Astrocyte (in vitro differentiated cells and primary cell): Measurements from ENCODE around the gene SLC17A5. TPM values are rescaled to one million over a fixed set of nuclear protein-coding genes. Genes with fewer than 3 reads are reported as not detected.
A peak's percentile ranks its signal among the peaks of the same experiment; 100 is the strongest.

Source experiments
- DNase-seq: peaks from one replicate; pipeline ENCODE4 v3.0.0-alpha.2; 2010; ENCODE audit warnings: low read depth
- FAIRE-seq: peaks from 2 replicates; lab custom pipeline; 2011; peaks lifted over from hg19 to GRCh38; lab: Jason Lieb, UNC
- H2AFZ ChIP-seq: 2 replicates; pipeline ENCODE4 v1.6.0; 2012; ENCODE audit warnings: low read depth, low read length, inconsistent platforms
- H3K27ac ChIP-seq: 2 replicates; pipeline ENCODE4 v1.5.1; 2011; ENCODE audit warnings: low read depth, low read length, inconsistent platforms
- H3K27me3 ChIP-seq: 2 replicates; pipeline ENCODE4 v1.6.0; 2011; ENCODE audit warnings: low read length, inconsistent platforms; ENCODE audit not compliant: insufficient read depth
- H3K36me3 ChIP-seq: 2 replicates; pipeline ENCODE4 v1.5.1; 2011; ENCODE audit warnings: low read length, inconsistent platforms; ENCODE audit not compliant: insufficient read depth
- H3K4me1 ChIP-seq: 2 replicates; pipeline ENCODE4 v1.5.1; 2011; ENCODE audit warnings: low read length, inconsistent platforms; ENCODE audit not compliant: insufficient read depth
- H3K4me2 ChIP-seq: 2 replicates; pipeline ENCODE4 v1.6.0; 2012; ENCODE audit warnings: low read length, inconsistent platforms
- H3K4me3 ChIP-seq: 2 replicates; pipeline ENCODE4 v1.5.1; 2011; ENCODE audit warnings: low read depth, mild to moderate bottlenecking, low read length, inconsistent platforms; ENCODE audit not compliant: insufficient read depth
- H3K79me2 ChIP-seq: 2 replicates; pipeline ENCODE4 v1.6.0; 2012; ENCODE audit warnings: mild to moderate bottlenecking, low read length, inconsistent platforms; ENCODE audit not compliant: insufficient read depth
- H3K9ac ChIP-seq: 2 replicates; pipeline ENCODE4 v1.6.0; 2012; ENCODE audit warnings: mild to moderate bottlenecking, low read length, inconsistent platforms
- H3K9me3 ChIP-seq: 2 replicates; pipeline ENCODE4 v1.5.1; 2012; ENCODE audit warnings: low read depth, mild to moderate bottlenecking, low read length, inconsistent platforms; ENCODE audit not compliant: insufficient read depth
- H4K20me1 ChIP-seq: 2 replicates; pipeline ENCODE4 v1.6.0; 2012; ENCODE audit warnings: low read length, inconsistent platforms; ENCODE audit not compliant: insufficient read depth
- H3K27ac Mint-ChIP-seq: one replicate; pipeline ENCODE4 v1.8.0; 2021; ENCODE audit warnings: mild to moderate bottlenecking, mixed read lengths; ENCODE audit not compliant: unreplicated experiment
- H3K27me3 Mint-ChIP-seq: one replicate; pipeline ENCODE4 v1.8.0; 2021; ENCODE audit warnings: low read depth, mixed read lengths; ENCODE audit not compliant: unreplicated experiment
- H3K36me3 Mint-ChIP-seq: one replicate; pipeline ENCODE4 v1.8.0; 2021; ENCODE audit warnings: low read depth, mixed read lengths; ENCODE audit not compliant: unreplicated experiment
- H3K4me1 Mint-ChIP-seq: one replicate; pipeline ENCODE4 v1.8.0; 2021; ENCODE audit warnings: low read depth, mixed read lengths; ENCODE audit not compliant: unreplicated experiment
- H3K4me3 Mint-ChIP-seq: one replicate; pipeline ENCODE4 v1.8.0; 2021; ENCODE audit warnings: mild to moderate bottlenecking, moderate library complexity, mixed read lengths; ENCODE audit not compliant: unreplicated experiment
- H3K9me3 Mint-ChIP-seq: one replicate; pipeline ENCODE4 v1.8.0; 2021; ENCODE audit warnings: mild to moderate bottlenecking, mixed read lengths; ENCODE audit not compliant: unreplicated experiment
- CTCF ChIP-seq: IDR thresholded peaks from 2 replicates; pipeline ENCODE4 v1.5.1; 2011; ENCODE audit warnings: low read depth, mild to moderate bottlenecking, inconsistent platforms, low read length, moderate library complexity; ENCODE audit not compliant: insufficient read depth
- EZH2 ChIP-seq: IDR thresholded peaks from 2 replicates; pipeline ENCODE4 v1.6.1; 2012; ENCODE audit warnings: mild to moderate bottlenecking, low read length, inconsistent platforms; ENCODE audit not compliant: insufficient read depth
- total RNA-seq: library from RNA; stranded (reverse); gene quantifications from 2 replicates; pipeline ENCODE4 v1.2.1, GENCODE V29; 2021

SLC17A5 gene
- total RNA-seq, 1 donor from 2014 or later: 25.5 TPM

- Histone ChIP-seq H3K79me2 (no peaks in the 10 kb centered on the region), H3K4me1 (no peaks in the 10 kb centered on the region), H3K9ac (no peak overlapping the region), H3K4me2 (no peak overlapping the region), H3K36me3 (peaks cover 21% of the 10 kb centered on the region), H3K27me3 (no peaks in the 10 kb centered on the region), H3K9me3 (no peaks in the 10 kb centered on the region), H3K27ac (no peak overlapping the region), H3K4me3 (no peak overlapping the region), H2AFZ (no peak overlapping the region), H4K20me1 (no peaks in the 10 kb centered on the region)
- FAIRE-seq: no peak
- H3K4me3 Mint-ChIP-seq: no peak overlapping the region
- H3K4me1 Mint-ChIP-seq: no peaks in the 10 kb centered on the region
- H3K27me3 Mint-ChIP-seq: no peaks in the 10 kb centered on the region
- peak overlapping the region; percentile 7 for H3K27ac Mint-ChIP-seq
- TF ChIP-seq CTCF (peak; percentile 64), EZH2 (no peak)
- H3K36me3 Mint-ChIP-seq: peaks cover 8% of the 10 kb centered on the region
- no peaks in the 10 kb centered on the region for H3K9me3 Mint-ChIP-seq
- peak; percentile 16 for DNase-seq
Measured at GRCh38 chr6:73610444-73611275, 43.1 kb downstream of the SLC17A5 start.

GRCh38 chr6:73608761-73609160 is 45.0 kb downstream of the SLC17A5 start:
- Mint-ChIP-seq H3K36me3 (peaks cover 12% of the 10 kb centered on the region), H3K4me3 (no peak overlapping the region), H3K27me3 (no peaks in the 10 kb centered on the region), H3K9me3 (no peaks in the 10 kb centered on the region), H3K27ac (no peak overlapping the region), H3K4me1 (no peaks in the 10 kb centered on the region)
- Histone ChIP-seq H3K27me3 (no peaks in the 10 kb centered on the region), H3K36me3 (peaks cover 16% of the 10 kb centered on the region), H3K9ac (no peak overlapping the region), H3K9me3 (no peaks in the 10 kb centered on the region), H3K4me3 (no peak overlapping the region), H2AFZ (no peak overlapping the region), H3K79me2 (no peaks in the 10 kb centered on the region), H4K20me1 (no peaks in the 10 kb centered on the region), H3K27ac (no peak overlapping the region), H3K4me2 (no peak overlapping the region), H3K4me1 (no peaks in the 10 kb centered on the region)
- no peak for TF ChIP-seq CTCF
- no peak for TF ChIP-seq EZH2
- no peak for DNase-seq
- no peak for FAIRE-seq

GRCh38 chr6:73606428-73606827 is 47.4 kb downstream of the SLC17A5 start:
- Histone ChIP-seq H3K27me3 (no peaks in the 10 kb centered on the region), H2AFZ (no peak overlapping the region), H4K20me1 (no peaks in the 10 kb centered on the region), H3K4me1 (no peaks in the 10 kb centered on the region), H3K4me2 (no peak overlapping the region), H3K79me2 (no peaks in the 10 kb centered on the region), H3K9ac (no peak overlapping the region), H3K9me3 (no peaks in the 10 kb centered on the region), H3K27ac (no peak overlapping the region), H3K4me3 (no peak overlapping the region), H3K36me3 (peaks cover 16% of the 10 kb centered on the region)
- Mint-ChIP-seq H3K36me3 (peaks cover 14% of the 10 kb centered on the region), H3K4me3 (no peak overlapping the region), H3K9me3 (no peaks in the 10 kb centered on the region), H3K4me1 (no peaks in the 10 kb centered on the region), H3K27ac (no peak overlapping the region), H3K27me3 (no peaks in the 10 kb centered on the region)
- DNase-seq (no peak), FAIRE-seq (no peak)
- TF ChIP-seq EZH2 (no peak), CTCF (no peak)
